ENCODE results near the gene CHMP6. TPM values are rescaled to one million over a fixed set of nuclear protein-coding genes. Genes with fewer than 3 reads are reported as not detected.

Gene CHMP6
- total RNA-seq, 120 experiments from 2014 or later: 15.4 to 33.4 (median 22.0) TPM

Other genes with a start within 250 kb of the CHMP6 start
- gene BAIAP2, start 43.3 kb downstream of the CHMP6 start, total RNA-seq: 100 to 1,000 TPM; 104 to 353 (median 235) TPM
- 1 to 10 TPM in 23 of 120 experiments, under 1 TPM in 78, not detected in 19; 0.35 to 2.6 (median 0.77) TPM for gene PVALEF, start 173.7 kb downstream of the CHMP6 start, total RNA-seq
- gene AATK, start 174.4 kb downstream of the CHMP6 start, total RNA-seq: 100 to 1,000 TPM; 143 to 915 (median 275) TPM
- 10 to 100 TPM in 52 of 120 experiments, 1 to 10 TPM in 68; 6.0 to 20.7 (median 9.3) TPM for gene CEP131, start 231.1 kb downstream of the CHMP6 start, total RNA-seq
- gene TEPSIN, start 247.2 kb downstream of the CHMP6 start, total RNA-seq: 10 to 100 TPM; 12.8 to 46.5 (median 27.3) TPM
- gene NDUFAF8, start 247.5 kb downstream of the CHMP6 start, total RNA-seq: 10 to 100 TPM; 23.8 to 70.9 (median 46.9) TPM

All from dorsolateral prefrontal cortex (tissue), 118 donors.